H7 (cell line): ENCODE data around the gene CDV3. TPM values are rescaled to one million over a fixed set of nuclear protein-coding genes. Genes with fewer than 3 reads are reported as not detected.

Experiments
- DNase-seq: peaks from one replicate; pipeline ENCODE4 v3.0.0; 2012
- H3K27me3 ChIP-seq: 2 replicates; pipeline ENCODE4 v1.6.0; 2011; ENCODE audit warnings: mild to moderate bottlenecking, low read length; ENCODE audit not compliant: control insufficient read depth, insufficient read depth
- H3K36me3 ChIP-seq: replicated peaks from 2 replicates; pipeline ENCODE4 v1.5.1; 2011; ENCODE audit warnings: low read length; ENCODE audit not compliant: control insufficient read depth, insufficient read depth
- H3K4me3 ChIP-seq: 2 replicates; pipeline ENCODE4 v1.5.1; 2011; ENCODE audit warnings: low read depth, mild to moderate bottlenecking, control low read depth, low read length, moderate library complexity; ENCODE audit not compliant: insufficient read depth
- total RNA-seq: library from RNA; depleted of rRNA; stranded (reverse); fragments of >200 nt; shearing (Covaris generic); gene quantifications from 2 replicates; pipeline ENCODE4 v1.2.3, GENCODE V29; 2014; rRNA removed

CDV3 gene
- total RNA-seq, 1 experiment from 2014 or later, result 89.7 TPM

DNA sequence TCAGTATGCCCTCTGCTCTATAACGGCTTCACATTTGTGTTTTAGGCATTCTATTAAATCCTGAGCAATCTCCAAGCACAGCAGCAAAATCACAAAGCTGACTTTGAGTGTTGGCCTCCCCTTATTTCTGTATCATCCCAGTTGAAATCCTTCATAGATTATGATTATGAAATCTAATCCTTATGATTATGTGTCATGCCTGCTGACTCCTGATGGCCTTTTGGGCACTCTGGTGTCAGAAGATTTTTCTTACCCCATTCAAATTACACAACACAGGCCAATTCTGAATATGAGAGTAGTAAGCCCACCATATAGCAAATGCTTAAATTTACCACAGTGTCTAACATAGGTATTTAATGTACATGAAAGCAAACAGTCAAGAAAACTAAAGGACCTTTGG, 34.3 kb downstream of the CDV3 start:
- no peak overlapping the region for H3K4me3 ChIP-seq
- H3K27me3 ChIP-seq, result no peaks in the 10 kb centered on the region
- peaks cover 12% of the 10 kb centered on the region for H3K36me3 ChIP-seq
- no peak for DNase-seq

DNA sequence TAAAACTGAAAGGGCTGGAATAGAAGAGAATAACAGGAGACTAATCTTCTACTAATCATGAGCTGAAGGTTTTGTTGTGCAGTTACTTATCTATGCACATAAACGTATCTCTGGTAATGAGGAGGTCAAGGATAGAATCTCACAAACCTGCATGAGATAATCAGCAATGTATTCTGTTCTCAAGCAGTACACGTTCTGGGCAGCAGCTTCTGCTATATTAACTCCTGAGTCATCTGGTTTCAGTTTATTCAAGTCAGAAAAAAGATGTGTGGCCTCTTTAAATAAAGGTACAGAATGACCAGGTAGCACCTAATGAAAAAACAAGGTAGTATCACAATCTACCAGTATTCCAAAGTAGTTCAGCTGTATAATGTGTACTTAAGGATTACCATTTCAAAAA, 34.9 kb downstream of the CDV3 start:
- no peaks in the 10 kb centered on the region for H3K27me3 ChIP-seq
- no peak overlapping the region for H3K4me3 ChIP-seq
- peaks cover 12% of the 10 kb centered on the region for H3K36me3 ChIP-seq
- no peak for DNase-seq

DNA sequence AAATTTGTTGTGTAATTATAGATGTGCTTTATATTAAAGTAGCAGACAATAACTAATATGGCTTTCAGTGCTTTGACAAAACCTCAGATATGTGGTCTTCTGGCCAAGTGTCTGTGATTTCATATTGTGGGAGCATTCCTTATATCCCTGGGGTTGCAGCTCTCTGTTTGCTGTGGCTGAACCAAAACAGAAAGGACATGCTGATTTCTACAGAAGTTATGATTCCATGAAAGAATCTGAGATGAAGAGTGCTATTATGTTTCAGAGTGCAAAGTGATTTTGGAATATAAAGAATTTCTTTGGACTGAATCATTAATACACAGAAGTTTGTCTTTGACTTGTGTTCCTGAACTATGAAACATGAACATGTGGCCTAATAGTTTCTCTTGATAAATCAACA, 36.5 kb downstream of the CDV3 start:
- Histone ChIP-seq H3K27me3 (no peaks in the 10 kb centered on the region), H3K4me3 (no peak overlapping the region), H3K36me3 (peaks cover 12% of the 10 kb centered on the region)
- no peak for DNase-seq

DNA sequence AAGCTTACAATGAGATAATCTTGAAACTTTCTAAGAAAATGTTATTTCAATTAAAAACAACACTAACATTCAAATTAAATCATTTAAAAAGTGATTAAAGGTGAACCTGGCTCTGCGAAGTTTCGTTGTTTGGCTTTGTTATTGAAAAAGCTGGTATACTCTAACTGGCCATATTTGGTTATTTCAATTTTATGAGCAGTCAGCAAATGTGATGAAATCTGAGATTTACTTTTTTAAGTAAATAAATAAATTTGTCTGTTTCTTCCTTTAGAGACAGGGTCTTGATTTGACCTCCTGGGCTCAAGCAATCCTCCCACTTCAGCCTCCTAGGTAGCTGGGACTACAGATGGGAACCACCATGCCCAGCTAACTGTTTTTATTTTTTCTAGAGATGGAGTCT, 38.0 kb downstream of the CDV3 start:
- Histone ChIP-seq H3K36me3 (peaks cover 12% of the 10 kb centered on the region), H3K4me3 (no peak overlapping the region), H3K27me3 (no peaks in the 10 kb centered on the region)
- no peak for DNase-seq

DNA sequence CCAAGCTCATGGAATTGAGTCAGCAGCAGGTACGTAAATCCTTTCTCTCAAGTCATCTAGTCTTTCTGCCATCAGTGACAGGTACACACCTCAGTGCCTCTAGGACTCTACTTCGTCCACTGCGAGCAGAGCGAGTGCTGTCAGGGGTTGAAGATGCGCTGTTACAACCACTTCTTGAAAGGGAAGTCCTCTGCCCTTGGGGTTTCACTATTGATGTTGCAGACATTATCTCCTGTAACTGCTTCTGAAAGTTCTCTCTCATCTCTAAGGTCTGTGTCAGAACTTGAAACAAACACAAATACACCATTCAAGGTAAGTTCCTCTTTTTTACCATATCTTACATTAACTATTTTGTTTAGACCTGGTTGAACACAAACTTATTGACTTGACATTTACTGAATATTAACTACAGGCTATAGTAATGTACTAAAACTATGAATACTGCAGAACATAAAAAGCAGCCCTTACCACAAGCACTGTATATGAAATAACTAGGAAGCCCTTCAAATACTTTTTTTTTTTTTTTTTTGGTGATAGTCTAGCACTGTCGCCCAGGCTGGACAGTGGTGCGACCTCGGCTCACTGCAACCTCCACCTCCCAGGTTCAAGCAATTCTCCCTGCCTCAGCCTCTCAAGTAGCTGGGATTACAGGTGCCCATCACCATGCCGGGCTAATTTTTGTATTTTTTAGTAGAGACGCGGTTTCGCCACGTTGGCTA, 46.7 kb downstream of the CDV3 start:
- no peak for DNase-seq
- peaks cover 13% of the 10 kb centered on the region for H3K36me3 ChIP-seq
- no peak overlapping the region for H3K4me3 ChIP-seq
- H3K27me3 ChIP-seq, result no peaks in the 10 kb centered on the region

DNA sequence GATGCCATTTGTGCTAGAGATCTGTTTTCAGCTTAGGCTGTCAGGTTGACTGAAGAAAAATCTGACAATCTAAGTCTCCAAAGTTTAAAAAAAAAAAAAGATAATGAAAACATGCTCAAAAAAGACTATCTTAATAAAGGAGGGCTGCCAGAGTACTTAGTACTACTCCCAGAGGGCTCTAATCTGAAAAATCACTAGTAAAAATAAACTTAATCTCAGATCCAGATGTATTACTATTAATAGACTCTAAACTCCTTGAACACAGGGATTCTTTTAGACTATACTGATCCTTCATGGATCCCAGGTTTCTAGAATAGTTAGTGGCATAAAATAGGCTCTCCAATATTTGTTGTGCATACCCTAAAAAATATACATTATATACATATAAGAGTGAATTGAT, 54.3 kb downstream of the CDV3 start:
- Histone ChIP-seq H3K36me3 (peaks cover 11% of the 10 kb centered on the region), H3K4me3 (no peak overlapping the region), H3K27me3 (no peaks in the 10 kb centered on the region)
- no peak for DNase-seq

DNA sequence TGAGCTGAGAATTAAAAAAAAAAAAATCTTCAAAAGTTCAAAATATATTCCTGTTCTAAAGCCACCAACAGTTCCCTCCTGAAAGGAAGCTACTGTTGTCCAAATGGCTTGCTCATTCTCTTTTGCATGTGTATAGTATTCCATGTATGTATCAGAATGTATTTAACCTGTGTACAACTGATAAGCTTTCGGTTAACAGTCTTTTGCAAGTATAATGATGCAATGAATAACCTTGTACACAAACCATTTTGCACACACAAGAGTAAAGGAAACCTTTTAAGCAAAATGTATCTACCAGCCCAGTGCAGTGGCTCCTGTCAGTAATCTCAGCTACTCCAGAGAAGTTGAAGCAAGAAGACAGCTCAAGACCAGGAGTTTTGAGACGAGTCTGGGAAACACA, 55.7 kb downstream of the CDV3 start:
- H3K4me3 ChIP-seq, result no peak overlapping the region
- DNase-seq, result no peak
- H3K36me3 ChIP-seq, result peaks cover 16% of the 10 kb centered on the region
- no peaks in the 10 kb centered on the region for H3K27me3 ChIP-seq

DNA sequence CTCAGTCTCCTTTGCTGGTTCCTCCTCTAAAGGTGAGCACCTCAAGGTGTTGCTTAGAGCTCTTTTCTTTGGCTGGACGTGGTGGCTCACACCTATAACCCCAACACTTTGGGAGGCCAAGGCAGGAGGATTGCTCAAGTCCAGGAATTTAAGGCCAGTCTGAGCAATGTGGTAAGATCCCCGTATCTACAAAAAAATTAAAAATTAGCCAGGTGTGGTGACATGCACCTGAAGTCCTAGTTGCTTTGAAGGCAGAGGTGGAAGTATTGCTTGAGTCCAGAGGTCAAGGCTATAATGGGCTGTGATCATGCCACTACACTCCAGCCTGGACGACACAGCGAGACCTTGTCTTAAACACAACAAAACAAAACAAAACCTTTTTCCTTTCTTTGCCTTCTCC, 60.0 kb downstream of the CDV3 start:
- H3K36me3 ChIP-seq, result peaks cover 10% of the 10 kb centered on the region
- DNase-seq, result no peak
- no peak overlapping the region for H3K4me3 ChIP-seq

More for the DNA sequence above, 60.0 kb downstream of the CDV3 start:
- H3K27me3 ChIP-seq, result no peaks in the 10 kb centered on the region

Other genes starting within 250 kb of the CDV3 start
- not detected in 2 replicates for gene BFSP2, start 173.6 kb upstream of the CDV3 start, total RNA-seq
- gene TOPBP1, start 88.3 kb downstream of the CDV3 start, total RNA-seq, result 36.3 and 44.3 TPM in 2 replicates
- under 0.01 TPM in 1 of 2 replicates, not detected in the other for gene TF, start 172.7 kb downstream of the CDV3 start, total RNA-seq
- 26.5 and 27.7 TPM in 2 replicates for gene SRPRB, start 232.1 kb downstream of the CDV3 start, total RNA-seq